IMR-90 (cell line): ENCODE results near the gene AFDN. TPM values are rescaled to one million over a fixed set of nuclear protein-coding genes. Genes with fewer than 3 reads are reported as not detected.

Experiments used
- ATAC-seq: fragments of 200-7000 bp; cut with Tn5 transposase; 2 replicates; pipeline ENCODE4 v1.9.1; 2020; ENCODE audit warnings: low read depth, mild to moderate bottlenecking, moderate library complexity
- BruUV-seq: library from RNA; stranded (reverse); fragments of 400-500 nt; replicated peaks from 2 replicates; lab custom pipeline; 2021; lab: Mats Ljungman, UMichigan
- CTCF ChIA-PET: fragments of 300-600 bp; formaldehyde crosslinking; extraction: SDS; loops from one replicate; lab custom pipeline; 2021; ENCODE audit warnings: antibody characterized with exemption; lab: Yijun Ruan, JAX
- POLR2A ChIA-PET: fragments of 300-600 bp; sonication (Branson Sonifier 250); formaldehyde crosslinking; loops from one replicate; lab custom pipeline; 2022; ENCODE audit warnings: antibody characterized with exemption; ENCODE audit not compliant: unreplicated experiment; lab: Charles Lee
- DNase-seq: peaks from one replicate; pipeline ENCODE4 v3.0.0; 2013
- H2AFZ ChIP-seq: replicated peaks from 2 replicates; pipeline ENCODE3; 2013; ENCODE audit warnings: low read length, mild to moderate bottlenecking; ENCODE audit not compliant: poor library complexity
- H2AK5ac ChIP-seq: 2 replicates; pipeline ENCODE4 v1.6.1; 2013; ENCODE audit warnings: low read depth, low read length, inconsistent platforms
- H2AK9ac ChIP-seq: replicated peaks from 2 replicates; pipeline ENCODE3; 2013; ENCODE audit warnings: mild to moderate bottlenecking, low read depth, low read length, moderate library complexity; ENCODE audit not compliant: poor library complexity
- H2BK120ac ChIP-seq: 2 replicates; pipeline ENCODE4 v1.6.1; 2013; ENCODE audit warnings: low read depth, low read length, inconsistent platforms
- H2BK15ac ChIP-seq: 3 replicates; pipeline ENCODE4 v1.6.1; 2013; ENCODE audit warnings: low read depth, low read length, inconsistent platforms
- H2BK20ac ChIP-seq: 2 replicates; pipeline ENCODE4 v1.6.1; 2013; ENCODE audit warnings: low read depth, mild to moderate bottlenecking, inconsistent platforms, low read length, moderate library complexity
- H2BK5ac ChIP-seq: 2 replicates; pipeline ENCODE4 v1.6.1; 2013; ENCODE audit warnings: mild to moderate bottlenecking, low read depth, low read length, inconsistent platforms; ENCODE audit not compliant: poor library complexity, severe bottlenecking
- H3K14ac ChIP-seq: replicated peaks from 2 replicates; pipeline ENCODE4 v1.6.1; 2013; ENCODE audit warnings: low read depth, low read length, inconsistent platforms
- H3K18ac ChIP-seq: 2 replicates; pipeline ENCODE4 v1.6.1; 2013; ENCODE audit warnings: low read depth, low read length, control low read depth
- H3K23ac ChIP-seq: 2 replicates; pipeline ENCODE4 v1.6.1; 2013; ENCODE audit warnings: low read depth, low read length, inconsistent platforms
- H3K27ac ChIP-seq: 2 replicates; pipeline ENCODE4 v1.5.1; 2013; ENCODE audit warnings: mild to moderate bottlenecking, control low read depth, low read length; ENCODE audit not compliant: insufficient read depth
- H3K27me3 ChIP-seq: 2 replicates; pipeline ENCODE4 v1.6.1; 2013; ENCODE audit warnings: low read length; ENCODE audit not compliant: control insufficient read depth, insufficient read depth
- H3K36me3 ChIP-seq: 2 replicates; pipeline ENCODE4 v1.6.1; 2013; ENCODE audit warnings: low read length, mixed read lengths; ENCODE audit not compliant: control insufficient read depth, insufficient read depth
- H3K4ac ChIP-seq: 2 replicates; pipeline ENCODE4 v1.6.1; 2013; ENCODE audit warnings: low read depth, low read length, inconsistent platforms
- H3K4me1 ChIP-seq: 2 replicates; pipeline ENCODE4 v1.6.1; 2013; ENCODE audit warnings: low read length, mixed read lengths; ENCODE audit not compliant: control insufficient read depth, insufficient read depth
- H3K4me2 ChIP-seq: 2 replicates; pipeline ENCODE4 v1.6.1; 2013; ENCODE audit warnings: low read depth, mild to moderate bottlenecking, control low read depth, low read length, moderate library complexity
- H3K4me3 ChIP-seq: 2 replicates; pipeline ENCODE4 v1.5.1; 2013; ENCODE audit warnings: low read depth, mild to moderate bottlenecking, control low read depth, low read length, moderate library complexity; ENCODE audit not compliant: insufficient read depth
- H3K56ac ChIP-seq: 2 replicates; pipeline ENCODE4 v1.6.1; 2013; ENCODE audit warnings: low read length, inconsistent platforms; ENCODE audit not compliant: insufficient read depth; ENCODE audit errors: extremely low read depth
- H3K79me1 ChIP-seq, 2 experiments: 2 replicates each; pipeline ENCODE4 v1.6.1; 2013; ENCODE audit warnings: low read length in 2 of 2, inconsistent platforms in 1 of 2, low read depth in 1 of 2
- H3K9ac ChIP-seq: 2 replicates; pipeline ENCODE4 v1.6.1; 2013; ENCODE audit warnings: low read depth, low read length, control low read depth
- H3K9me1 ChIP-seq: 2 replicates; pipeline ENCODE4 v1.6.1; 2013; ENCODE audit warnings: low read length, inconsistent platforms; ENCODE audit not compliant: insufficient read depth
- H3K9me3 ChIP-seq: 2 replicates; pipeline ENCODE4 v1.6.1; 2013; ENCODE audit warnings: low read length; ENCODE audit not compliant: control insufficient read depth, insufficient read depth
- H4K20me1 ChIP-seq: 2 replicates; pipeline ENCODE4 v1.6.1; 2013; ENCODE audit warnings: low read length, inconsistent platforms; ENCODE audit not compliant: insufficient read depth
- H4K5ac ChIP-seq: 2 replicates; pipeline ENCODE4 v1.6.1; 2013; ENCODE audit warnings: mild to moderate bottlenecking, low read depth, low read length, control low read depth
- H4K8ac ChIP-seq, 2 experiments: 2 replicates each; pipeline ENCODE4 v1.6.1; 2013; ENCODE audit warnings: low read depth in 2 of 2, low read length in 2 of 2, control low read depth in 1 of 2, inconsistent platforms in 1 of 2
- H4K91ac ChIP-seq: 2 replicates; pipeline ENCODE4 v1.6.1; 2013; ENCODE audit warnings: low read depth, low read length, inconsistent platforms; ENCODE audit not compliant: insufficient read depth
- BHLHE40 ChIP-seq: fragments of 150-350 bp; IDR thresholded peaks from 2 replicates; pipeline ENCODE4 v1.6.1; 2016; ENCODE audit warnings: mild to moderate bottlenecking, low read depth, low read length
- CEBPB ChIP-seq: IDR thresholded peaks from 2 replicates; pipeline ENCODE4 v1.6.1; 2012; ENCODE audit warnings: low read depth, low read length, improper control_type of control experiment
- CHD1 ChIP-seq: IDR thresholded peaks from 2 replicates; pipeline ENCODE4 v1.6.1; 2012; ENCODE audit warnings: low read depth, low read length, improper control_type of control experiment
- FOS ChIP-seq: fragments of 150-350 bp; IDR thresholded peaks from 2 replicates; pipeline ENCODE4 v1.6.1; 2016; ENCODE audit warnings: low read depth, low read length
- MAFK ChIP-seq: IDR thresholded peaks from 2 replicates; pipeline ENCODE4 v1.6.1; 2012; ENCODE audit warnings: low read depth, low read length, improper control_type of control experiment
- MXI1 ChIP-seq: IDR thresholded peaks from 2 replicates; pipeline ENCODE4 v1.6.1; 2012; ENCODE audit warnings: low read depth, mild to moderate bottlenecking, low read length, moderate library complexity, borderline replicate concordance
- POLR2A ChIP-seq: IDR thresholded peaks from 2 replicates; pipeline ENCODE4 v1.6.1; 2012; ENCODE audit warnings: mild to moderate bottlenecking, low read depth, low read length
- RCOR1 ChIP-seq: IDR thresholded peaks from 2 replicates; pipeline ENCODE4 v1.6.1; 2012; ENCODE audit warnings: mild to moderate bottlenecking, low read length, improper control_type of control experiment; ENCODE audit not compliant: insufficient replicate concordance
- RFX5 ChIP-seq: IDR thresholded peaks from 2 replicates; pipeline ENCODE4 v1.8.0; 2012; ENCODE audit warnings: low read depth, mild to moderate bottlenecking, low read length, moderate library complexity
- SMC3 ChIP-seq: fragments of 150-350 bp; IDR thresholded peaks from 2 replicates; pipeline ENCODE4 v1.6.1; 2016; ENCODE audit warnings: low read depth, mild to moderate bottlenecking, antibody characterized with exemption, low read length, moderate library complexity
- USF2 ChIP-seq: fragments of 150-350 bp; IDR thresholded peaks from 2 replicates; pipeline ENCODE4 v1.6.1; 2017; ENCODE audit warnings: mild to moderate bottlenecking, antibody characterized with exemption, low read length, low read depth
- WGBS, 2 experiments: methylation state at CpG; one replicate each; pipeline versions ENCODE4 v1.1.5 to v1.1.7; 2013; ENCODE audit warnings: missing lambda C conversion rate in 2 of 2; ENCODE audit not compliant: insufficient read length in 1 of 2; ENCODE audit errors: extremely low coverage in 2 of 2; 5-methylcytosine and 5-hydroxymethylcytosine counted together
- dilution Hi-C: fragments of 300-500 bp; cut with HindIII; formaldehyde crosslinking; loops from one replicate; pipeline ENCODE4 v1.14.3; 2018; ENCODE audit warnings: low sequenced_read_pairs; ENCODE audit not compliant: unreplicated experiment
- in situ Hi-C: fragments of 300-500 bp; cut with MboI; formaldehyde crosslinking; loops from 3 replicates; pipeline ENCODE4 v1.14.3; 2019; ENCODE audit warnings: low sequenced_read_pairs, inconsistent platforms, mixed read lengths
- intact Hi-C: fragments of 100-400 bp; cut with micrococcal nuclease; formaldehyde crosslinking; loops from 2 replicates; pipeline ENCODE4 v1.10.0; 2022
- polyA plus RNA-seq, 3 experiments: library from polyadenylated mRNA; depleted of rRNA; stranded (reverse); fragments of >200 nt; gene quantifications; 2 replicates each; pipeline ENCODE4 v1.2.3, GENCODE V29; 2012; ENCODE audit warnings: low replicate concordance in 1 of 3
- total RNA-seq: library from RNA; depleted of rRNA; stranded (reverse); fragments of >200 nt; gene quantifications from 2 replicates; pipeline ENCODE4 v1.2.3, GENCODE V29; 2012
- TF ChIP-seq, protein P1 (sequence below): conservative IDR thresholded peaks from 2 replicates; pipeline ENCODE4 v1.5.1; 2012; ENCODE audit warnings: mild to moderate bottlenecking, low read depth, low read length, improper control_type of control experiment
- TF ChIP-seq, protein P2 (sequence below): fragments of 150-350 bp; IDR thresholded peaks from 2 replicates; pipeline ENCODE4 v1.6.1; 2016; ENCODE audit warnings: low read depth, mild to moderate bottlenecking, low read length, moderate library complexity, borderline replicate concordance

Gene AFDN
- total and polyA plus RNA-seq, 2 of the 4 experiments (the other 2 are of a cell fraction): 11.6 to 20.8 TPM

- TF ChIP-seq RCOR1: no peak
These were observed 169.9 kb downstream of the AFDN start (continued) for GRCh38 chr6:167996424-167997199.

DNA sequence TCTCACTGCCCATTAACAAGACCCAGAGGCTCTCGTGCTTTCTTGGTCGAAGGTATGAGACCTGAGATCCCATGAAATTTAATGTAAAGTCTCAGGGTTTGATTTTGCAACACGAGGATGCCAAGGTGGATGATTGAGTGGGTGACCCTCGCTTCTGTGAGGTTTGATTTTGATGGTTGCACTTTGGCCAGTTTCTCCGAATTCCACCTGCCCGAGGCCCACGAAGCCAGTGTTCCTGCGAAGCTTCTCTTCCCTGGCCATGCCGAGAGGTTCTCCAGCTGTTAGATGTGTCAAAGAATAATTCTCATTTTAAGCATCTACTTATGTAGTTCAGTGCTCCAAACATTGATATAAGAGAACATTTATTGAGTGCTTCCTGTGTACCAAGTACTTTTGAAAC lies 170.9 kb downstream of the AFDN start, which contains the start of gene KIF25:
KIF25 (plus strand) TSS at position 30 of the 400 bp plus-strand sequence. CDS start 31,915 bp downstream, outside the sequence.
- dilution Hi-C loops: no loop called here
- Histone ChIP-seq H3K36me3 (no peaks in the 10 kb centered on the region), H4K5ac (no peak within 1 kb of the TSS), H3K56ac (no peak within 1 kb of the TSS), H2AK5ac (no peak within 1 kb of the TSS), H4K91ac (no peak within 1 kb of the TSS), H2BK15ac (no peak within 1 kb of the TSS), H3K9me3 (no peaks in the 10 kb centered on the region), H3K18ac (no peak within 1 kb of the TSS), H3K4me1 (no peaks in the 10 kb centered on the region; the same call in 1 of the 2 replicates), H3K4ac (no peak within 1 kb of the TSS), H2BK20ac (no peak within 1 kb of the TSS), H3K9me1 (no peaks in the 10 kb centered on the region; the same call in 1 of the 2 replicates), H3K9ac (no peak within 1 kb of the TSS), H4K20me1 (no peaks in the 10 kb centered on the region), H4K8ac (no peak within 1 kb of the TSS), H2BK5ac (no peak within 1 kb of the TSS), H3K27ac (no peak within 1 kb of the TSS), H3K79me1 (no peaks in the 10 kb centered on the region), H3K27me3 (peaks cover 18% of the 10 kb centered on the region), H2BK120ac (no peak within 1 kb of the TSS), H3K4me2 (no peak within 1 kb of the TSS), H2AFZ (peak within 1 kb of the TSS; percentile 72), H3K14ac (no peak within 1 kb of the TSS), H3K23ac (no peak within 1 kb of the TSS), H3K4me3 (no peak within 1 kb of the TSS), H2AK9ac (no peak within 1 kb of the TSS)
- DNase-seq (no peak), ATAC-seq (no peak)
- intact Hi-C loops: no loop called here
- POLR2A ChIA-PET: no interaction called here
- BruUV-seq: no TSS peak
- WGBS, 2 experiments: 80% methylated on average over 1 of the region's 9 CpGs; no CpG with 5 or more reads in 1 of the 2 experiments
- CTCF ChIA-PET: interaction anchor here (0.6 kb wide), 1 partner anchor 118 kb away, joined by 6 read pairs; no protein-coding TSS in a partner anchor
- in situ Hi-C loops: no loop called here
- TF ChIP-seq POLR2A (no peak), SMC3 (no peak), FOS (no peak), CEBPB (no peak), CHD1 (no peak), USF2 (no peak), MXI1 (no peak), BHLHE40 (no peak), RFX5 (no peak), MAFK (no peak)
- TF ChIP-seq, protein P1, sequence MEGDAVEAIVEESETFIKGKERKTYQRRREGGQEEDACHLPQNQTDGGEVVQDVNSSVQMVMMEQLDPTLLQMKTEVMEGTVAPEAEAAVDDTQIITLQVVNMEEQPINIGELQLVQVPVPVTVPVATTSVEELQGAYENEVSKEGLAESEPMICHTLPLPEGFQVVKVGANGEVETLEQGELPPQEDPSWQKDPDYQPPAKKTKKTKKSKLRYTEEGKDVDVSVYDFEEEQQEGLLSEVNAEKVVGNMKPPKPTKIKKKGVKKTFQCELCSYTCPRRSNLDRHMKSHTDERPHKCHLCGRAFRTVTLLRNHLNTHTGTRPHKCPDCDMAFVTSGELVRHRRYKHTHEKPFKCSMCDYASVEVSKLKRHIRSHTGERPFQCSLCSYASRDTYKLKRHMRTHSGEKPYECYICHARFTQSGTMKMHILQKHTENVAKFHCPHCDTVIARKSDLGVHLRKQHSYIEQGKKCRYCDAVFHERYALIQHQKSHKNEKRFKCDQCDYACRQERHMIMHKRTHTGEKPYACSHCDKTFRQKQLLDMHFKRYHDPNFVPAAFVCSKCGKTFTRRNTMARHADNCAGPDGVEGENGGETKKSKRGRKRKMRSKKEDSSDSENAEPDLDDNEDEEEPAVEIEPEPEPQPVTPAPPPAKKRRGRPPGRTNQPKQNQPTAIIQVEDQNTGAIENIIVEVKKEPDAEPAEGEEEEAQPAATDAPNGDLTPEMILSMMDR: no peak
- TF ChIP-seq, protein P2, sequence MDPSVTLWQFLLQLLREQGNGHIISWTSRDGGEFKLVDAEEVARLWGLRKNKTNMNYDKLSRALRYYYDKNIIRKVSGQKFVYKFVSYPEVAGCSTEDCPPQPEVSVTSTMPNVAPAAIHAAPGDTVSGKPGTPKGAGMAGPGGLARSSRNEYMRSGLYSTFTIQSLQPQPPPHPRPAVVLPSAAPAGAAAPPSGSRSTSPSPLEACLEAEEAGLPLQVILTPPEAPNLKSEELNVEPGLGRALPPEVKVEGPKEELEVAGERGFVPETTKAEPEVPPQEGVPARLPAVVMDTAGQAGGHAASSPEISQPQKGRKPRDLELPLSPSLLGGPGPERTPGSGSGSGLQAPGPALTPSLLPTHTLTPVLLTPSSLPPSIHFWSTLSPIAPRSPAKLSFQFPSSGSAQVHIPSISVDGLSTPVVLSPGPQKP: no peak
